ENCODE results near the gene FRMD1.

The FRMD1 gene

GRCh38 chr6:168118935-168119334 is 39.9 kb upstream of the FRMD1 start:
- no peaks in the 10 kb centered on the region for H3K36me3 ChIP-seq (ENCODE audit: control insufficient read depth in 2 of 2, insufficient read depth in 1 of 2, low read length in 2 of 2)
- ChIA-PET POLR2A (no interaction called here), CTCF (interaction anchor here (0.6 to 1.7 kb wide), 8 partner anchors 10 to 237 kb away, joined by 3 to 8 read pairs (median 5); no protein-coding TSS in a partner anchor)
- no peak overlapping the region for H3K4me3 ChIP-seq (ENCODE audit: low read depth, low read length)
- H3K9me3 ChIP-seq (ENCODE audit: control insufficient read depth, insufficient read depth, low read depth, low read length): no peaks in the 10 kb centered on the region
- H3K27ac ChIP-seq (ENCODE audit: extremely low read depth, low read depth, low read length): no peak overlapping the region
- no peaks in the 10 kb centered on the region for H3K4me1 ChIP-seq (ENCODE audit: control insufficient read depth, insufficient read depth, low read length)
- TF ChIP-seq ZNF76 (tag by site-specific recombination; IDR thresholded peaks at IDR 0.05; ENCODE audit: borderline replicate concordance, low read depth) (no peak), ZNF549 (tag by site-specific recombination; IDR thresholded peaks at IDR 0.05) (0 out of 2 replicates have a peak, but pooled peaks have one; percentile 34)

- Histone ChIP-seq H3K27ac (ENCODE audit: extremely low read depth, low read depth, low read length) (no peak overlapping the region), H3K36me3 (ENCODE audit: control insufficient read depth in 2 of 2, insufficient read depth in 1 of 2, low read length in 2 of 2) (no peaks in the 10 kb centered on the region), H3K9me3 (ENCODE audit: control insufficient read depth, insufficient read depth, low read depth, low read length) (no peaks in the 10 kb centered on the region), H3K4me3 (ENCODE audit: low read depth, low read length) (no peak overlapping the region), H3K4me1 (ENCODE audit: control insufficient read depth, insufficient read depth, low read length) (no peaks in the 10 kb centered on the region)
- ChIA-PET POLR2A (no interaction called here), CTCF (interaction anchor here (0.6 to 1.7 kb wide), 13 partner anchors 9 to 870 kb away, joined by 3 to 8 read pairs (median 4); no protein-coding TSS in a partner anchor)
- peak; percentile 33 for TF ChIP-seq ZNF654 (tag by site-specific recombination; IDR thresholded peaks at IDR 0.05; ENCODE audit: low read depth)
- no peak for TF ChIP-seq ZNF280C (tag by site-specific recombination; IDR thresholded peaks at IDR 0.05)
These were observed 38.9 kb upstream of the FRMD1 start for GRCh38 chr6:168117942-168118341.

- ChIA-PET POLR2A (no interaction called here), CTCF (interaction anchor here (0.7 to 1.7 kb wide), 8 partner anchors 8 to 232 kb away, joined by 3 to 7 read pairs (median 4); no protein-coding TSS in a partner anchor)
- Histone ChIP-seq H3K9me3 (ENCODE audit: control insufficient read depth, insufficient read depth, low read depth, low read length) (no peaks in the 10 kb centered on the region), H3K4me3 (ENCODE audit: low read depth, low read length) (no peak overlapping the region), H3K36me3 (ENCODE audit: control insufficient read depth in 2 of 2, insufficient read depth in 1 of 2, low read length in 2 of 2) (no peaks in the 10 kb centered on the region), H3K27ac (ENCODE audit: extremely low read depth, low read depth, low read length) (no peak overlapping the region), H3K4me1 (ENCODE audit: control insufficient read depth, insufficient read depth, low read length) (no peaks in the 10 kb centered on the region)
- TF ChIP-seq ZSCAN4 (tag by site-specific recombination; IDR thresholded peaks at IDR 0.05) (no peak), ZNF629 (tag by site-specific recombination; IDR thresholded peaks at IDR 0.05) (no peak), SETDB1 (IDR thresholded peaks at IDR 0.05; ENCODE audit: insufficient read length, low read length) (peak; percentile 17), TRIM28 (IDR thresholded peaks at IDR 0.05; ENCODE audit: borderline replicate concordance, low read length) (peak; percentile 31; the same call in 1 of the 2 replicates), ZNF202 (tag by site-specific recombination; IDR thresholded peaks at IDR 0.05; ENCODE audit: borderline replicate concordance) (no peak)
These were observed 38.2 kb upstream of the FRMD1 start for GRCh38 chr6:168116975-168117899.

- H3K9me3 ChIP-seq (ENCODE audit: control insufficient read depth, insufficient read depth, low read depth, low read length): no peaks in the 10 kb centered on the region
- no peaks in the 10 kb centered on the region for H3K36me3 ChIP-seq (ENCODE audit: control insufficient read depth in 2 of 2, insufficient read depth in 1 of 2, low read length in 2 of 2)
- H3K4me1 ChIP-seq (ENCODE audit: control insufficient read depth, insufficient read depth, low read length): no peaks in the 10 kb centered on the region
- CTCF ChIA-PET: interaction anchor here (0.6 kb wide), 1 partner anchor 92 kb away, joined by 3 read pairs; no protein-coding TSS in a partner anchor
- no peak overlapping the region for H3K4me3 ChIP-seq (ENCODE audit: low read depth, low read length)
- POLR2A ChIA-PET: no interaction called here
- no peak overlapping the region for H3K27ac ChIP-seq (ENCODE audit: extremely low read depth, low read depth, low read length)
- TF ChIP-seq PRDM10 (tag by site-specific recombination; IDR thresholded peaks at IDR 0.05) (no peak), OSR2 (tag by site-specific recombination; IDR thresholded peaks at IDR 0.05) (no peak), ZNF302 (tag by site-specific recombination; IDR thresholded peaks at IDR 0.05; ENCODE audit: low read depth) (no peak), ZNF26 (tag by site-specific recombination; IDR thresholded peaks at IDR 0.05) (no peak), ZFP41 (tag by site-specific recombination; IDR thresholded peaks at IDR 0.05; ENCODE audit: borderline replicate concordance) (no peak), FEZF1 (tag by site-specific recombination; IDR thresholded peaks at IDR 0.05) (no peak), ZBTB17 (tag by site-specific recombination; IDR thresholded peaks at IDR 0.05) (no peak), ZNF555 (tag by site-specific recombination; conservative IDR thresholded peaks at IDR 0.05) (no peak)
These were observed 37.5 kb upstream of the FRMD1 start for GRCh38 chr6:168116438-168116974.
